Measurements from ENCODE around the gene DNM3. TPM values are rescaled to one million over a fixed set of nuclear protein-coding genes. Genes with fewer than 3 reads are reported as not detected.

Gene DNM3
- total RNA-seq, 1 experiment from 2014 or later, result 2.7 TPM

- no CpG with 5 or more reads among the region's 1 CpG for WGBS (ENCODE audit: extremely low coverage, insufficient read length, low lambda C conversion rate)
- Histone ChIP-seq H2BK120ac (ENCODE audit: low read depth, low read length, poor library complexity, severe bottlenecking) (no peak overlapping the region), H2BK12ac (ENCODE audit: insufficient read length, low read depth, low read length) (no peak overlapping the region), H2BK5ac (ENCODE audit: insufficient read length, low read length) (no peak overlapping the region), H3K79me1 (ENCODE audit: insufficient read depth, low read depth, low read length, poor library complexity, severe bottlenecking) (no peaks in the 10 kb centered on the region), H2AFZ (ENCODE audit: low read length) (no peak overlapping the region), H3K23ac (ENCODE audit: insufficient read length, low read depth, low read length) (no peak overlapping the region), H3T11ph (ENCODE audit: low read length) (no peak overlapping the region), H4K91ac (ENCODE audit: insufficient read length, low read depth, low read length) (no peak overlapping the region), H3K14ac (ENCODE audit: insufficient read depth, low read length) (no peak overlapping the region), H4K8ac (replicated peaks; ENCODE audit: insufficient read length, low read depth, low read length) (no peak overlapping the region), H2BK15ac (ENCODE audit: low read depth, low read length) (no peak overlapping the region), H3K9me3 (ENCODE audit: control insufficient read depth, low read depth, low read length) (no peaks in the 10 kb centered on the region), H3K9ac (ENCODE audit: extremely low read depth, insufficient read length, low read length) (no peak overlapping the region), H3K4me2 (ENCODE audit: insufficient read depth, insufficient read length, low read length) (no peak overlapping the region), H2AK5ac (ENCODE audit: insufficient read length, low read length) (no peak overlapping the region), H3K4ac (ENCODE audit: low read depth, low read length) (no peak overlapping the region), H2BK20ac (ENCODE audit: low read depth, low read length, poor library complexity, severe bottlenecking) (no peak overlapping the region), H3K56ac (ENCODE audit: insufficient read length, low read depth, low read length) (no peak overlapping the region), H3K18ac (ENCODE audit: insufficient read length, low read depth, low read length) (no peak overlapping the region), H3K79me2 (ENCODE audit: insufficient read depth, low read length) (no peaks in the 10 kb centered on the region), H3K27ac (ENCODE audit: insufficient read length, low read depth, low read length) (no peak overlapping the region), H3K4me1 (ENCODE audit: insufficient read depth, low read length) (no peaks in the 10 kb centered on the region), H3K27me3 (ENCODE audit: insufficient read depth, low read length) (no peaks in the 10 kb centered on the region), H3K23me2 (ENCODE audit: insufficient read length, low read depth, low read length, poor library complexity, severe bottlenecking) (no peaks in the 10 kb centered on the region), H4K20me1 (ENCODE audit: control insufficient read depth, insufficient read depth, insufficient read length) (no peaks in the 10 kb centered on the region), H4K5ac (ENCODE audit: insufficient read length, low read depth, low read length) (no peak overlapping the region)
- TF ChIP-seq CTCF (conservative IDR thresholded peaks at IDR 0.05), result no peak
- no peaks in the 10 kb centered on the region for H3K27me3 Mint-ChIP-seq (ENCODE audit: low read depth)
- H3K27ac Mint-ChIP-seq, result peak overlapping the region in 1 of 3 experiments; percentile 42; a peak in 1 of 7 replicates
- H3K36me3 Mint-ChIP-seq (ENCODE audit: insufficient read depth in 1 of 3, low read depth in 3 of 3), result no peaks in the 10 kb centered on the region; a peak in 1 of 7 replicates
- no peaks in the 10 kb centered on the region for H3K4me1 Mint-ChIP-seq
- no peak overlapping the region for H3K4me3 Mint-ChIP-seq
- DNase-seq, result no peak
- H3K9me3 Mint-ChIP-seq, result peaks cover 0 to 3% of the 10 kb centered on the region in 2 experiments; a peak in 1 of 5 replicates
These were observed 482.4 kb downstream of the DNM3 start for GRCh38 chr1:172323686-172324085.
